HG02798 (cell line): ENCODE data around the gene MAP6.

Experiments
- ATAC-seq: cut with Tn5 transposase; IDR thresholded peaks from one replicate; pipeline ENCODE4 v1.9.1; 2021; ENCODE audit warnings: mild to moderate bottlenecking; ENCODE audit not compliant: unreplicated experiment, poor library complexity

Gene MAP6

DNA sequence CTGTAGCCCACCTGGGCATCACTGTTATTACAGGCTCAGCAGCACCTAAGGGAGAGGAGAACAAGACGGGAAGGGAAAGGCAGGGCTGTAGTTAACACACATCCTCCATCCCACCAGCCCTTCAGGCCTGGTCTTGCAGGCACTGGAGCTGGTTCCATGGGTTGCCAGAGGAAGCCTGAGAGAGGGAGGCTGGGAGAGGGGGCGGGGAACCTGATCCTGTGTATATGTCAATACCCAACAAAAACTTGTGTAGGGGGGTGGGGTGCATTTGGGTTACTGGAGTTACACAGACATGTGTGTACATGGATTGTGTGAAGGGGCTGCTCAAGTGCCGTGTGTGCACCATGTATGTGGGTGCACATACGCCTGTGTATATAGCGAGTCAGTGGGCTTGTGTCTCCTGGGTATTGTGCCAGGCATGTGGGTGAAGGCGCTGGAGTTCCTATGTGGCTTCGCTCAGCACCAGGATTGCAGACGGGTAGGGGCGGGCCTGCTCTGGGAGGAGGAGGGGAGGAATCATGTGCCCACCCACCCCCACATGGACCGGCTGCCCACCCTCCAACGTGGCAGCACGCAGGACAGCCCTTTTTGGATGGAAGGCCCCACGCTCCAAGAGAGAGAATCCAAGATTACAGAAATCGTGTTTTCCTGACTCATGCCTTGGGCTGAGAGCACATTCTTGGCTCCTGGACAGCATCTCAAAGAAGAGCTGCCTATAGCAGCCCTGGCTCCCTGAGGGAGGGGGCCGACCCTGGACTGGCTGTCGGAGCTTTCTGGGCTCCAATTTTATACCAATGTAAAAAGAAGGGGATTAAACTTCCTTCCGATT is 111.0 kb downstream of the MAP6 start:
- ATAC-seq = no peak

- ATAC-seq = no peak
Observed at GRCh38 chr11:75556275-75556674, 112.6 kb downstream of the MAP6 start.

DNA sequence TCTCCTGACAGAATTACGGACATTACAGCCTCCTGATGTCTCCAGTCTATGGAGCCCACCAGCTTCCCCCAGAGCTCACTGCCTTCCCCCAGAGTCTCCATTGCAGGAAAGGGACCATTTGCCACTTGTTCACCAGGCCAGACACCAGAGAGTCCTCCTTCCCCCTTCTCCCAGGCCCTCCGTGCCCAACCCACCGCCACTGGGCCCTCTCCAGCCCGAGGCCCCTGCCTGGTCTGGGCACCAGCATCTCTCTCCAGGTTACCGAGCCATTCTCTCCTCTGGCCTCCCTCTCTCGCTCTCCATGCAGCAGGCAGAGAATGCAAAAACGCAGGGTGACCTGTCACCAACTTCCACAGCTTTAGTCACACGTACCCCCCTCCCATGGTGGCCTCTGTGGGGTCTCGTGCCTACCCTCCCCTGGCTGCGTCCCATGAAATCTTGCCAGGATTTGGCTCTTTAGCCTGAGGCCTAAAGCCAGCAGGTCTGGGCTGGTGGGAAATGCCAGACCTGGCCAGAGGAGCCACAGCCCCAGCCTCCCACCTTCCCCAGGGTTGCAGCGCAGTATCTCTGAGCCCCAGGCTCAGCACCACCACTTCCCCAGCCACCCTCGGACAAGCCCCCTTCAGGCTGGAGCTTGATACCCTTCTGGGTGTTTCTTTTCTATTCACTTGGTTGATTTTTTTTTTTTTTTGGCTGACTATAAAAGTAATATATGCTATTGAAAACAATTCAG is 113.6 kb downstream of the MAP6 start:
- no peak for ATAC-seq

DNA sequence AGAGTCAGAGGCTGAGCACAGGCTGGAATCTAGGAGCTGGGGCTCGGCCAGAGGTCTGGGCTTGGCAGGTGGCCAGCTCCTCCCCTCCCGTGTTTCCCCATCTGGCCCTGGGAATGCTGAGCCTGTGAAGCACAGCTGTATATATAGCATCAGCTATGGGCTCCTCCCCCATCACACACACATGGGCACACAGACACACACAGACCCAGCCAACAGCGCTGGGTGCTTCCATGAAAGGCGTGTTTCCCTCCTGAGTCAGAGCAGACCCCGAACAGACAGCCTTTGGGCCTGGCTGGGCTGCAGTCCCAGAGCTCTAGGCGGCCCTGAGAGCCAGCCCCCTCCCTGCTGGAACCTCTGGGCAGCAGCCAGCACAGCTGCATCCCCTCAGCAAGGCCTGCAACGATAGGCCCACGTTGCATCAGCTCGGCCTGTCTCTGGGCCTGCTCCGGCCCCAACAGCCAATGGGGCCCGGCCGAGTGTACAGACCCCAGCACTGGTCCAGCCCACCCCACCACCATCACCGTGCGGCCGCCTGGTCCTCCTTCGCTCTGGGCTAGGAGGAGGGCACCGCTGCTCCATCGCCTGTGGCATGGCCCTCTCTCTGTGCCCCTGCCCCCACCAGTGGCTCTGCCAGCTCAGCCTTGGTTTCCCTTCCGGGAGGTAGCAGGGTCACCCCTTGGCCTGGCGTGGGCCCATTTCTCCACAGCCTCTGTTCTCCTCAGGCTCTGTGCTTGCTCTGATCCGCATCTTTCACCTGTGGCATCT is 114.4 kb downstream of the MAP6 start:
- no peak for ATAC-seq

DNA sequence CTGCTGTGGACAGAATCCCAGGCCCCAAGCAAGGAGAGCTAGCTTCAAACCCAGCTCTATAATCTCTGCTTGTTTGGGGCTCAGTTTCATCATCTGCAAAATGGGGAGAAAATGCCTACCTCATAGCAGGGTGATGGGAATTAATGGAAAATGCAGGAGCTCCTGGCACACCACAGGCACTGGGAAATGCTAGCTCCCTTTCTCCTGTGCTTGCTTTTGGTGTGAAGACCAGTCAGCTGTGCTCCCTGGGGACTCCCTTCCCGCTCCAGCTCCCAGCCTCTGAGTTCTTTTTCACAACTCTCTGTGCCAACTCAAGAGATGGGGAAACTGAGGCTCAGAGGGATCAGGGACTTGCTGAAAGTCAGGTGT is 115.0 kb downstream of the MAP6 start:
- no peak for ATAC-seq

DNA sequence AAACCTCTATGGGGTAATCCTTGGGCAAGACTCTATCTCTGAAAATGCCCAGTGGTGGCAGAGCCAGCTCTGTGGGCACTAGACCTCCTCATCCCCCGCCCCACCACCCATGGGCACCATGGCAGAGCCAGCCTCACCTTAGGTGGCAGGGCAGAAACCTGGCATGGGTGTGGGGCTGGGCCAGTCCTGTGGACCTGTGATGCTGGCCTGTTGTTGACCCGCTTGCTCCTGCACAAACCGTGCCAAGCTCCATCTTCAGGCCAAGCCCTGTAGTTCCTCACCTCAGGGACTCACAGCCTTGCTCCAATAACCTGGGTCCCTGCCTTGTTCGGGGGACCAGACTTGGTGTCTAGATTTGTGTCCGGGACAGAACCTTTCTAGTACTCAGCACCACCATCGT is 115.7 kb downstream of the MAP6 start:
- no peak for ATAC-seq

- ATAC-seq = no peak
Observed at GRCh38 chr11:75549370-75549958, 119.4 kb downstream of the MAP6 start.

GRCh38 chr11:75548595-75549272 is 120.1 kb downstream of the MAP6 start:
- ATAC-seq = no peak

DNA sequence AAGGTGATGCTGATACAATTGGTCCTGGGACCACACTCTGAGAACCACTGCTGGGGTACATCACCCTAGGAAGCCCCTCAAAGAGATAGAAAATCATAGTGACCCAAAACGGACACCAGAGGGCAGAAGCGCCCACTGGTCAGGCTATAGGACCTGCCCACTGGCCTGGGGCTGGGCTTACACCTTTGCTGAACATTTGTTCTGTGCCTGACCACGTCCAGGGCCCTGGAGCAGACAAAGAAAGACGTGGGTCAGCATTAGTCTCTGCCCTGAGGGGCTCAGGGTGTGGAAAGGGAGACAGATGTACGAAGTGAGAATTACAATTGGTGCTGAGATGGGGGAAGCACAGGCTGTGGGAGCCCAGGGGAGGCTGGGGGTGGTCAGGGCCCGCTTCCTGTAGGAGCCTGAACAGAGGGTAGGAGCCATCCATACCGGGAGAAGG is 121.2 kb downstream of the MAP6 start:
- ATAC-seq = no peak

DNA sequence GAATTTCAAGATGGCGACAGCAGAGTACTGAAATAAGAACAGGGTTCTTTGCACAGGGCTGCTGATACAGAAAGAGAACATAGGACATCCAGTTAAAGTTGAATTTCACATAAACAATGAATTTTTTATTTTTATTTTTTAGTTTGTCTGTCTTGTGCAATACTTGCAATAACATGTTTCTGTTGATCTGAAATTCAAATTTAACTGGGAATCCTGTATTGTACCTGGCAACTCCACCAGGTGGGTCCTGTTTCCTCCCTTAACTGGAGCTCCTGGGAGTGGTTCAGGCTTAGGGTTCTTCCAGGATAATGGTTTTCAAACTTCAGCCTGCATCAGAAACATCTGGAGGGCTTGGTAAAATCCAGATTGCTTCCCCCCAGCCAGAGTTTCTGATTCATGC is 121.7 kb downstream of the MAP6 start:
- ATAC-seq = no peak

DNA sequence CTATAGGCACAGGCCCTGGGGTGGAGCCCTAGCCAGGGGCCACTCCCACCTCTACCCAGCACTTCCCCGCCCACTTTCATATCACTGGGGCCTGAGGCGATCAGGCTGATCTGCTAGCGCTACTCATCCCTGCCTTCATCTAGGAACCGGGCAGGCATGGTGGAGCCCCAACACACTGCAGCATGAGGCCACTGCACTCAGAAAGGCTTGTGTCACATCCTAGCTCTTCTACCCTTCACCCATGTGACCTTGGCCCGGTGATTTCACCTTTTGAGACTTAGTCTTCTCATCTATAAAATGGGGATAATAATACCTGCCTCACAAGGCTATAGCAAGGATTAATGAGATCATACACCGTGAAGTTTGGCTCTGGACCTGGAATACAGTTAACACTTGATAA is 125.0 kb downstream of the MAP6 start:
- no peak for ATAC-seq

DNA sequence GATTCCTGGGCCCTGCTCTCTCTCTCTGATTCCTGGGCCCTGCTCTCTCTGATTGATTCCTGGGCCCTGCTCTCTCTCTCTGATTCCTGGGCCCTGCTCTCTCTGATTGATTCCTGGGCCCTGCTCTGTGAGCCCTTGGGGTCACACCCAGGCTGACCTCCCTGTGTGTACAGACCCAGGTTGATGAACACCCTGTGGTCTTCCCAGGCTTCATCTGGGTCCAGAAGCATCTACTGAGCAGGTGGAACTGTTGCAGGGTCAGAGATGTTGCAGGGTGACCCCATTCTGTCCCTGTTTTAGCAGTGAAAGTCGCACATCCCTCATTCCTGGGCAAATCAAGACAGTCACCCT is 126.8 kb downstream of the MAP6 start:
- no peak for ATAC-seq

DNA sequence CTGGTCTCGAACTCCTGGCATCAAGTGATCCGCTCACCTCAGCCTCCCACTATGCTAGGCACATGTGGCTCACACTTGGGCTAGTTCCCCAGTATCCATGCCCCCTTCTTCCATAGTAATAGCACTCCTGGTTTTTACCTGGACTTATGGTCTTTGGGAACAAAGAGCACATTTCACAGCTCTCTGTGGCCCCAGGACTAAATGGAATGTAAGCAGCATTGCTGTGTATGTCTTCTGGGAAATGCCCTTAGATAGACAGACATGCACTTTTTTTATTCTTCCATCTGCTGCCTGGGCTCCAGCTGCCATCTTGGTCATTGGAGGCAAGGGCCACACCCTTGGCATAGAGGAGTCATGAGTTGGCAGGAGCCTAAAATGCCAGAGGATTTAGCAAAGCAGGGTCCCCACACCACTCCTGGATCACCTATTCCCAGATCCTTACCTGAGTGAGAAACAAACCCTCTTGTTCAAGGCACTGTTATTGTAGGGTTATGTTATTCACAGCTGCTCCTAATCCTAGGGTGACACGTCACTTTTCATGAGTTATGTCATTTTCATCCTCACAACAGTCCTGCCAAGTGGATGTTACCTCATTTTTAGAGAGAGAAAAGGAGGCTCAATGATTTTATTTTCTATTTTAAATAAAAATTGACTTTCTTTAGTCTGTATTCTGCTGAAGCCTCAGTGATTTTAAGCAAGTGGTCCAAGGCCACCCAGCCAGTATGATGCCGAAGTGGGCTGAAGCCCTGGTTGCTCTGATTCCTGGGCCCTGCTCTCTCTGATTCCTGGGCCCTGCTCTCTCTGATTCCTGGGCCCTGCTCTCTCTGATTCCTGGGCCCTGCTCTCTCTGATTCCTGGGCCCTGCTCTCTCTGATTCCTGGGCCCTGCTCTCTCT is 127.4 kb downstream of the MAP6 start:
- ATAC-seq = no peak

GRCh38 chr11:75539459-75540334 is 129.1 kb downstream of the MAP6 start:
- no peak for ATAC-seq

DNA sequence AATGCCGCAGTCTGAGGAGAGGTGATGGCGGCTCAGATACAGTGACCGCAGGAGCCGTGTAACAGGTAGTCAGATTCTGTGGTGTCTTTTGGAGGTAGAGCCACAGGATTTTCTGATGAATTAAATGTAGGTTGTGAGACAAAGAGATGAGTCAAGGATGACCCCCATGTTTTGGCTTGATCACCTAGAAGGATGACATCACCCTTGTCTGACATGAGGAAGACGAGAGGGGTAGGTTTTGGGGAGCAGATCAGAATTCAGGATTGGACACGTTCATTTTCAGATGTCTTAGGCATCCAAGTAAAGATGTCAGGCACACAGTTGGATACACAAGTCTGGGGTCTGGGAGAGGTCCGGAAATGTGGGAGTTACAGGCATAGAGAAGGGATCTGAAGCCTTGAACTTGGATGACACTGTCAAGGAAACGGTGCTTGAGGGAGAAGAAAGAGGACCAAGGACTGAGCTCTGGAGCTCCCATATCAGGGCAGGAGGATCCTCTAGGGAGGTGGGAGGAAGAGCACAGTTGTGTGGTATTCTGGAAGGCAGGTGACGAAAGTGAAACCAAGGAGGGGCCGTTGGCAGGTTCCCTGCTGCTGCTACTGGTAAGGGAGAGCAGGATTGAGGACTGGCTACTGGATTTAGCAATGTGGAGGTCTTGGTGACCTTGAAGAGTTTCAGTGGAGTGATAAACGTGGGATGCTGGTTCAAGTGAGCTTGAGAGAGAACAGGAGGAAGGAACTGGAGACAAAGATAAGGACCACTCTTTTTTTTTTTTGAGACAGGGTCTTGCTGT is 130.5 kb downstream of the MAP6 start:
- no peak for ATAC-seq

GRCh38 chr11:75537740-75538139 is 131.1 kb downstream of the MAP6 start:
- ATAC-seq = no peak
